Loucy (cell line): ENCODE measurements around the gene HSPG2.

ENCODE experiments used
- CTCF ChIP-seq: fragments of 200-600 bp; sonication (generic); conservative IDR thresholded peaks from 2 replicates; pipeline ENCODE4 v1.5.1; 2014; ENCODE audit warnings: mild to moderate bottlenecking, antibody characterized with exemption, low read length
- EZH2phosphoT487 ChIP-seq: fragments of 200-600 bp; IDR thresholded peaks from 2 replicates; pipeline ENCODE4 v1.6.1; 2018; ENCODE audit warnings: antibody characterized with exemption, mild to moderate bottlenecking, moderate library complexity, borderline replicate concordance

GRCh38 chr1:21783679-21784603 is 153.2 kb downstream of the HSPG2 start:
- no peak for TF ChIP-seq CTCF
- TF ChIP-seq EZH2phosphoT487 = no peak
